ENCODE data around the gene ZFAND6. TPM values are rescaled to one million over a fixed set of nuclear protein-coding genes. Genes with fewer than 3 reads are reported as not detected.

The ZFAND6 gene
- polyA plus RNA-seq, 1 donor from 2014 or later, result 353 TPM

- no peaks in the 10 kb centered on the region for H3K79me2 ChIP-seq (replicated peaks; ENCODE audit: insufficient read depth, low read length)
- no peak overlapping the region for H3K4me3 ChIP-seq (ENCODE audit: low read length)
- H3K9me3 ChIP-seq (ENCODE audit: low read length), result no peaks in the 10 kb centered on the region
- H3F3A ChIP-seq (ENCODE audit: insufficient read depth, low read length, poor library complexity, severe bottlenecking), result no peaks in the 10 kb centered on the region
- H3K36me3 ChIP-seq (ENCODE audit: insufficient read depth, low read length), result no peaks in the 10 kb centered on the region
- TF ChIP-seq, protein P1, sequence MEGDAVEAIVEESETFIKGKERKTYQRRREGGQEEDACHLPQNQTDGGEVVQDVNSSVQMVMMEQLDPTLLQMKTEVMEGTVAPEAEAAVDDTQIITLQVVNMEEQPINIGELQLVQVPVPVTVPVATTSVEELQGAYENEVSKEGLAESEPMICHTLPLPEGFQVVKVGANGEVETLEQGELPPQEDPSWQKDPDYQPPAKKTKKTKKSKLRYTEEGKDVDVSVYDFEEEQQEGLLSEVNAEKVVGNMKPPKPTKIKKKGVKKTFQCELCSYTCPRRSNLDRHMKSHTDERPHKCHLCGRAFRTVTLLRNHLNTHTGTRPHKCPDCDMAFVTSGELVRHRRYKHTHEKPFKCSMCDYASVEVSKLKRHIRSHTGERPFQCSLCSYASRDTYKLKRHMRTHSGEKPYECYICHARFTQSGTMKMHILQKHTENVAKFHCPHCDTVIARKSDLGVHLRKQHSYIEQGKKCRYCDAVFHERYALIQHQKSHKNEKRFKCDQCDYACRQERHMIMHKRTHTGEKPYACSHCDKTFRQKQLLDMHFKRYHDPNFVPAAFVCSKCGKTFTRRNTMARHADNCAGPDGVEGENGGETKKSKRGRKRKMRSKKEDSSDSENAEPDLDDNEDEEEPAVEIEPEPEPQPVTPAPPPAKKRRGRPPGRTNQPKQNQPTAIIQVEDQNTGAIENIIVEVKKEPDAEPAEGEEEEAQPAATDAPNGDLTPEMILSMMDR (IDR thresholded peaks at IDR 0.05; ENCODE audit: poor library complexity, severe bottlenecking), result no peak
- TF ChIP-seq POLR2AphosphoS5 (IDR thresholded peaks at IDR 0.05) (no peak), MXI1 (conservative IDR thresholded peaks at IDR 0.05; ENCODE audit: poor library complexity, severe bottlenecking) (no peak), EZH2 (IDR thresholded peaks at IDR 0.05; ENCODE audit: borderline replicate concordance, insufficient read depth, low read length, poor library complexity, severe bottlenecking) (no peak), EP300 (conservative IDR thresholded peaks at IDR 0.05; ENCODE audit: poor library complexity, severe bottlenecking) (no peak), TAF1 (IDR thresholded peaks at IDR 0.05; ENCODE audit: low read depth) (no peak), SMC3 (conservative IDR thresholded peaks at IDR 0.05; ENCODE audit: poor library complexity) (no peak), RAD21 (conservative IDR thresholded peaks at IDR 0.05) (no peak)
- TF ChIP-seq, protein P2, sequence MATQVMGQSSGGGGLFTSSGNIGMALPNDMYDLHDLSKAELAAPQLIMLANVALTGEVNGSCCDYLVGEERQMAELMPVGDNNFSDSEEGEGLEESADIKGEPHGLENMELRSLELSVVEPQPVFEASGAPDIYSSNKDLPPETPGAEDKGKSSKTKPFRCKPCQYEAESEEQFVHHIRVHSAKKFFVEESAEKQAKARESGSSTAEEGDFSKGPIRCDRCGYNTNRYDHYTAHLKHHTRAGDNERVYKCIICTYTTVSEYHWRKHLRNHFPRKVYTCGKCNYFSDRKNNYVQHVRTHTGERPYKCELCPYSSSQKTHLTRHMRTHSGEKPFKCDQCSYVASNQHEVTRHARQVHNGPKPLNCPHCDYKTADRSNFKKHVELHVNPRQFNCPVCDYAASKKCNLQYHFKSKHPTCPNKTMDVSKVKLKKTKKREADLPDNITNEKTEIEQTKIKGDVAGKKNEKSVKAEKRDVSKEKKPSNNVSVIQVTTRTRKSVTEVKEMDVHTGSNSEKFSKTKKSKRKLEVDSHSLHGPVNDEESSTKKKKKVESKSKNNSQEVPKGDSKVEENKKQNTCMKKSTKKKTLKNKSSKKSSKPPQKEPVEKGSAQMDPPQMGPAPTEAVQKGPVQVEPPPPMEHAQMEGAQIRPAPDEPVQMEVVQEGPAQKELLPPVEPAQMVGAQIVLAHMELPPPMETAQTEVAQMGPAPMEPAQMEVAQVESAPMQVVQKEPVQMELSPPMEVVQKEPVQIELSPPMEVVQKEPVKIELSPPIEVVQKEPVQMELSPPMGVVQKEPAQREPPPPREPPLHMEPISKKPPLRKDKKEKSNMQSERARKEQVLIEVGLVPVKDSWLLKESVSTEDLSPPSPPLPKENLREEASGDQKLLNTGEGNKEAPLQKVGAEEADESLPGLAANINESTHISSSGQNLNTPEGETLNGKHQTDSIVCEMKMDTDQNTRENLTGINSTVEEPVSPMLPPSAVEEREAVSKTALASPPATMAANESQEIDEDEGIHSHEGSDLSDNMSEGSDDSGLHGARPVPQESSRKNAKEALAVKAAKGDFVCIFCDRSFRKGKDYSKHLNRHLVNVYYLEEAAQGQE (IDR thresholded peaks at IDR 0.05; ENCODE audit: borderline replicate concordance), result no peak
- no peak overlapping the region for H2AFZ ChIP-seq (ENCODE audit: low read depth, low read length)
- no peak overlapping the region for H3K4me2 ChIP-seq (ENCODE audit: low read length)
- H3K27me3 ChIP-seq (ENCODE audit: insufficient read depth, low read depth, low read length), result no peaks in the 10 kb centered on the region
- H4K20me1 ChIP-seq (ENCODE audit: insufficient read depth), result no peaks in the 10 kb centered on the region
- no peaks in the 10 kb centered on the region for H3K9me2 ChIP-seq (ENCODE audit: insufficient read depth, low read length)
- H3K9ac ChIP-seq (ENCODE audit: low read length), result no peak overlapping the region
- no peak overlapping the region for H3K27ac ChIP-seq (ENCODE audit: low read length)
Measured at GRCh38 chr15:80034629-80035028, 24.8 kb upstream of the ZFAND6 start.

DNA sequence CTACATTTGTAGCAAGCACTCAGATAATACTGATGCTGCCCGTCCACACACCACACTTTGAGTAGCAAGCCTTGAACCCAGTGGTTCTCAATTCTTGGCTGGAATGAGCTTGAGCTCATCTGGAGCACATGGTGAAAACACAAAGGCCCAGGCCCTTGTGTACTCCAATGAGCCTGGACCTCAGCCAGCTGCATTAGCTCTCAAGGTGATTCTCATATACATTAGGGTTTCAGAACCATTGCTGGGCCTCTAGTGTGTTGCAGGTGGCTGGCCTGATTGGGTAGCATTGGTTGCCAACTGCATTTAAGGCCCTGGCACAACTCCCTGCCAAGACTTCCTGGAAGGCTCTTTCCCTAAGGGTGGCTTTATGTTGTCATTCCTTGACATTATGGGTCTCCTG is 23.4 kb upstream of the ZFAND6 start:
- Histone ChIP-seq H3K4me2 (ENCODE audit: low read length) (no peak overlapping the region), H4K20me1 (ENCODE audit: insufficient read depth) (no peaks in the 10 kb centered on the region), H3K79me2 (replicated peaks; ENCODE audit: insufficient read depth, low read length) (no peaks in the 10 kb centered on the region), H3K27ac (ENCODE audit: low read length) (no peak overlapping the region), H3K9me3 (ENCODE audit: low read length) (no peaks in the 10 kb centered on the region), H3K36me3 (ENCODE audit: insufficient read depth, low read length) (no peaks in the 10 kb centered on the region), H3K9me2 (ENCODE audit: insufficient read depth, low read length) (no peaks in the 10 kb centered on the region), H3K4me3 (ENCODE audit: low read length) (no peak overlapping the region), H3F3A (ENCODE audit: insufficient read depth, low read length, poor library complexity, severe bottlenecking) (no peaks in the 10 kb centered on the region), H3K27me3 (ENCODE audit: insufficient read depth, low read depth, low read length) (no peaks in the 10 kb centered on the region), H2AFZ (ENCODE audit: low read depth, low read length) (no peak overlapping the region), H3K9ac (ENCODE audit: low read length) (no peak overlapping the region)
- no peak for TF ChIP-seq SMC3 (conservative IDR thresholded peaks at IDR 0.05; ENCODE audit: poor library complexity)
- no peak for TF ChIP-seq EZH2 (IDR thresholded peaks at IDR 0.05; ENCODE audit: borderline replicate concordance, insufficient read depth, low read length, poor library complexity, severe bottlenecking)
- no peak for TF ChIP-seq POLR2AphosphoS5 (IDR thresholded peaks at IDR 0.05)
- no peak for TF ChIP-seq EP300 (conservative IDR thresholded peaks at IDR 0.05; ENCODE audit: poor library complexity, severe bottlenecking)
- TF ChIP-seq TAF1 (IDR thresholded peaks at IDR 0.05; ENCODE audit: low read depth), result no peak
- TF ChIP-seq, protein P2 (IDR thresholded peaks at IDR 0.05; ENCODE audit: borderline replicate concordance), result no peak
